Non-pigmented ciliary epithelial cell (primary cell): ENCODE data around the gene OPTN.
"Not testable (repeated sequence)": the region's sequence is repeated elsewhere in the genome, so short reads cannot be mapped to it uniquely, and the experiment has no call there.

Source experiments
- DNase-seq: peaks from one replicate; pipeline ENCODE4 v3.0.0-alpha.2; 2010; ENCODE audit warnings: low read depth

Gene OPTN

DNA sequence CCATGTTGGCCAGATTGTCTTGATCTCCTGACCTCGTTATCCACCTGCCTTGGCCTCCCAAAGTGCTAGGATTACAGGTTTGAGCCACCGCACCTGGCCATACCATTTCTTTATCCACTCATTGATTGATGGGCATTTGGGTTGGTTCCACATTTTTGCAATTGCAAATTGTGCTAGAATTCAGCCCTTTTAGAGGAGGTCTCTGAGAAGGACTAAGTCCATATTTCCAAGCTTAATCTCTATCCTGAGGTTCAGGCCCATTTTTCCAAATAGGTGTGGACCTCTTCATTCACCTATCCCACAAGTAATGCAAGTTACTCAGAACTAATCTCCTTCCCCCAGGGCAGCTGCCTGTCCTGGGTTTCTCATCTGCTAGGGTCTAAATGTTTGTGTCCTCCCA is 9.7 kb upstream of the OPTN start:
- no peak for DNase-seq

DNA sequence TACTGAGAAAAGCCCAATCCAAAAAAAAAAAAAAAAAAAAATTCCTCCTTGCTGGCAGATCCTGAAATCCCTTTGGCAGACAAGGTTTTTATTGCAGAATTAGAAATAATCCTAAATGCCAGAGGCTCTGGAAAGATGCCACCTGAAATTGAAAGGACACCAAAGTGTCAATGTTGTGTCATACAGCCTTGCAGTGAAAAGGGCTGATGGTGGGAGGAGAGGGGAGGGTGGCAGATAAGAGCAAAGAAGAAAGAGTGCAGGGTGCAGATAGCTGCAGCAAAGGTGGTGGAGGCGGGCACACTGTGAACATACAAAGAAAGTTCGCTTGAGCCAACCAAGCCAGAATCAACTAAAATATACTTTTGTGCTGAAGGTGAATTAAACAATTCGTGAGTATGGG is 8.2 kb upstream of the OPTN start:
- no peak for DNase-seq

DNA sequence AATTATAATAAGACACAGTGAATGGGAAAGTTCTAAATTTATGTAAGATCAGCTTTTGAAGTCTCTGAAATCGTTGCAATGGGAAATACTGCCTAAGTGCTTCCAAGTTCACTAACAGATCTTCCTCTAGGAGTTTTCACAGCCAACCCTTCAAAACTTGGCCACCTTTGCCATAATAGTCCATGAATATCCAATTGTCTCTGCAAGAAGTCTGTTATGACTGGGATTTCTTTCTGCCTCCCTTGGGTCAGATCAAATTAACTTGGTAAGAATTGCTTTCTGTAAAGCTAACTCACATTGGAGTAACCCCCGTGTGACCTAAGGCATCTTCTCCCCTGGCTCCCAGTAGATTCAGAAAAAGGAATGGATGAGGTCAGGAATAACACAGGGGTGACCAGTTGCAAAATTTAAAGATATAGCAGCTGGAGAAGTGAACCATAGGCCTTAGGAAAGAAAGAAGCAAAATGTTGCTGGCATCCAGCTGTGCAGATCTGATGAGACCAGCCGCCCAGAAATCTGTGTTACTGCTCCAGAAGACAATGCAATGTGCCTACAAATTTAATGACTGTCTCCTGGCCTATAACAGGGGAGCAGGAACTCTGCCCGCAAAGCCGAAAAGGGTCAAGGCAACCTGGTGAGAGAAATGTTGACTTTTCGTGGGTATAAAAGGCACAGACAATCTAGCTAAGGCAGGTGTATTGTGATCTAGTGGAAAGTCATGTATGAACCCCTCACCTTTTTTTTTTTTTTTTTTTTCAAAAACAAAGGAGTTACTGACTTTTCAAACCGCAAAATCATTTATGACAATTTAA is 7.5 kb upstream of the OPTN start:
- DNase-seq, result no peak

DNA sequence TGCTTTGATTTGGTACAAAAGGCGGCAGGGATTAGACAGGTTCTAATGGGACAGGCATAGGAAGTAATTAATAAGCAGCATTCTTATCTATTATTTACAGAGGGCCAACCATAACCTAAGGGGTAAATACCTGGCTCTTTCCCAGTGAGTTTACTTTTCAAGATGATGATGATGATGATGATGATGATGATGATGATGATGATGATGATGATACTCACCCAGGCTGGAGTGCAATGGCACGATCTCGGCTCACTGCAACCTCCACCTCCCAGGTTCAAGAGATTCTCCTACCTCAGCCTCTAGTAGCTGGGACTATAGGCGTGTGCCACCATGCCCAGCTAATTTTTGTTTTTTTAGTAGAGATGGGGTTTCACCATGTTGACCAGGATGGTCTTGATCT is 5.9 kb upstream of the OPTN start:
- DNase-seq, result not testable (repeated sequence)

DNA sequence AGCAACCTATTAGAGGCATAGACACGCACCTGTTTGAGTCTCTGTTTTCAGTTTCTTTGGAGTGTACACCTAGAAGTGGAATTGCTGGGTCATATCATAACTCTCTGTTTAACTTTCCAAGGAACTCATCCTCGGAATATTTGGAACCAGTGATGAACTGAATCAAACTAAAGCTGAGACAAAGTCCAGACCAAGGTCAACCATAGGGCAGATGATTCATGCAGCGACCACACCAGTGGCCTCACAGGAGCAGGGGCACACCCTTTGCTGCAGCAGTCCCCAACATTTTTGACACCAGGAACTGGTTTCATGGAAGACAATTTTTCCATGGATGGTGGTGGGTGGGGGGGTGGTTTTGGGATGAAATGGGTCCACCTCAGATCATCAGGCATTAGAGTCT is 4.9 kb upstream of the OPTN start:
- no peak for DNase-seq

DNA sequence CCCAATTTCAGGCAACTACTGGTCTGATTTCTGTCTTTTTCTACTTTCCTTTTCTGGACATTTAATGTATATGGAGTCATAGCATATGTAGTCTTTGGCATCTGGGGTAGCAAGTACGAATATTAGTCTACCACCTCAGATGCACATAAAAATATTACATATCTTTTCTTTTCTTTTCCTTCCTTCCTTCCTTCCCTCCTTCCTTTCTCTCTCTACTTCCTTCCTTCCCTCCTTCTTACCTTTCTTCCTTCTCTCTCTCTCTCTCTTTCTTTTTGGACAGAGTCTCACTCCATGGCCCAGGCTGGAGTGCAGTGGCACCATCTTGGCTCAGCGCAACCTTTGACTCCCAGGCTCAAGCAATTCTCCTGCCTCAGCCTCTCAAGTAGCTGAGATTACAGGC is 4.0 kb upstream of the OPTN start:
- DNase-seq, result no peak

DNA sequence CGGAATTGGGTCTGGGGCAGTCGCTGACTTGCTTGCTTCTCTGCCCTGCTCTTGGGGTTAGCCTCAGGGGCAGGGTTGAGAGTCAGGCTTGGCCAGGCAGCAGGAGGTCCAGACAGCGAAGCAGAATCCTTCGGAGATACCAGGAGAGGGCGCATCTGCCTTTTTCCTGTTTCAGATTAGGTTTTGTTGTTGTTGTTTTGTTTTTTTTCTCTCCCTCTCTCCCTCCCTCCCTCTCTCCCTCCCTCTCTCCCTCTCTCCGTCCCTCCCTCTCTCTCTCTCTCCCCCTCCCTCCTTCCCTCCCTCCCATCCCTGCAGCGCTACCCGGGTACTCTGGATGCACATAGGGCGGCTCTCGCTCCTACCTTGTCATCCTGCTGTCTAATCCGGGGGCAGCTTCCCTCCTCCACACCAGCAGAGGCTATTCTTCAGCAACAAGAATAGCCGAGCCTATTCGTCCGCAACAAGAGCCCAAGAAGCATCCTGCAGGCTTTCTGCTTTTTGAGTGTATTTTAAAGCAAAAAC is 758 bp upstream of the OPTN start:
- no peak for DNase-seq

DNA sequence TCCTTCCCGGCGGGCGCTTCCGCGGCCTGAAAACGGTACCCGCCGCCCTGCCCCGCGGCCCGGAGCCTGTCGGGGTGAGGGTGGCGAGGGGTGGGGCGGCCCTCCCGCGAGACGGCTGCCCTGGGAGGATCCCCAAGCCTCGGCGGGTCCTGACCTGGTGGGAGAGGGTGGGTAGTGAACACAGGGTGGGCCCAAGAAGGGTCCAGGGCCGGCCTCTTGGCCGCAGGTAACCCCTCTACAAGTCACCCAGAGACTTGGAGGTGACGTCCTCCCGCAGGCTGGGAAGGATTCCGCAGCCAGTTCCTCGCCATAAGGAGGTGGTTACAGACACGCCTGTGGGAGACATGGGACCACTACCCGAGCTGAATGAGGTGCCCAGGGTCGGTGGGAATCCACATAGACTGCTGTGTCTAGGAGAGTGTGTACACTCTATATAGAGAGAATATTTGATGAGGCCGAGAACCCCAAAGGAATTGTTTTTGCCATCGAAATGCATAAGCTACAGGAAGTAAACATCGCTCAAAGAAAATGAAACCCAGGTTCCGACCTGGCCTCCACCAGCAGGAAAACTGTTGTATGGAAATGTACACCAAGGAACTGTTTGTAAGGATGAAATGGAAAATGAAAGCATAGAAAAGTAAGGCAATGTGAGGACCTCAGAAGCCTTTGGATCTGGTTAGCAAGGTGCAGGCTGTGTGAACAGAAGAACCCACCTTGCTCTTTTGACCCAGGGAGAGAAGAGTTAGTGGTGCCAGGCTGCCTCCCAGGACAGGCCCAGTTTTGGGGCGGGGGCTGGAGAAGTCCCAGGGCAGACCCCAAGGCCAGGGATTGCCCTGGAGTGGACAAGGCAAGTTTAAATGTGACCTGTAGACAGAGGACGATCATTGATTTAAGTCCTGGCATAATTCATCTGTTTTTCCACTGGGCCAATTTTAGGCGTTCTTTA is 659 bp downstream of the OPTN start:
- no peak for DNase-seq

DNA sequence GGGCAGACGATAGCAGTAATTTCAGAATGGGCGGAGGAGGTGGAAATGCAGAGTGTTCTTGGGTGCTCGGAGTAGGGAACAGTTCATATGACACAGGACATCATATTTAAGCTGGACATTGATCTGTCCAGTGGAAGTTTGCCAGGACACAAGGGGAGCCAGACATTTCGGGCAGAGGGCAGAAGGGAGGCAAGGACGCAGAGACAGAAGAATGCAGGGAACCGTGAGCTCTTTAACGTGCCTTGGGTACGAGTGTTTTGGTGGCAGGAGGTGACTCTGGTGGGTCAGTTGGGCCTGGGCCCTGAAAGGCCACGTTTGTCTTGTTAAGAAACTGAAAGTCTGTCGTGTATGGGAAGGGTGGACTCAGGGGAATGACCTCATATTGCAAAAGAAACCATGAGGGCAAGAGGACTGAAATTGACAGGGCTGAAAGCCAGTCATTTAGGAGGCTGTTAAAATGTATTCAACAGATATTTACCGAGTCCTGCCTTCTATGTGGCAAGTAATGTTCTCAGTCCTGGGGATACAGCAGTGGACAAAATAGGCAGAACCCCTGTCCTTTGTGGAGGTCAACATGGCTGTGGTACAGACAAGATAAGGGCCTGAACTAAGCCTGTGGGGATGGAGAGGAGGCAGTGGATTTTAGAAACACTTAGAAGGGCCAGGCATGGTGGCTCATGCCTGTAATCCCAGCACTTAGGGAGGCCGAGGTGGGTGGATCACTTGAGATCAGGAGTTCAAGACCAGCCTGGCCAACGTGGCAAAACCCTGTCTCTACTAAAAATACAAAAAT is 2.2 kb downstream of the OPTN start:
- no peak for DNase-seq

DNA sequence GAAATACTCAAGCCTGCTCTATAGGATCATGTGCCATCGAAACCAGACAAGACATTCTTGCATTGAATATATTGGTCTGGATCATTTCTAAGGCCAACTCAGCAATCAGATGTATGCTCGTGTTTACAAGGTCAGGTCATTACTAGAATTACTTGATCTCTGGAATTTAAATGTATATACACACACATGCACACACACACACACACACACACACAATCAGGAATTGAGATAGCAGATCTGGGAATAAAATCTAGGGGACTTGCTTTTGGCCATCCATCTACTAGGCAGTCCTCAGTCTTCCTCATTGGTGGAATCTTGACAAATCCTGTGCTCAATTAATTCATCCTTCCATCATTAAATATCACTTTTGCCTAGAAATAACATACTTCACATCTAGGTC is 3.6 kb downstream of the OPTN start:
- DNase-seq, result no peak

DNA sequence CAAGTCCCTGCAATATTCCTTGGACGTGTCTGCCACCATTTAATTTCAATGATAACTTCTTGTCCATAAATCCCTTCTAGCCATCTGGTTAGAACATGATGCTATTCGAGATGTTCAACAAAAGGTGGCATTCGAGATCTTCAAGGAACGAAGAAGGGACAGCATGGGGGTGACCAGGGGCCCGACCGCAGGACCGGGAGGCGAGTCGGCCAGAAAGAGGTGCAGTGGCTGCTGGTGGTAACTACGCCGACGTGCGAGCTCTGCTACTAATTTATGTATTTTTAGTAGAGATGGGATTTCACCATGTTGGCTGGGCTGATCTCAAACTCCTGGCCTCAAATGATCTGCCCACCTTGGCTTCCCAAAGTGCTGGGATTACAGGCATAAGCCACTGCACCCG is 4.7 kb downstream of the OPTN start:
- DNase-seq, result no peak

DNA sequence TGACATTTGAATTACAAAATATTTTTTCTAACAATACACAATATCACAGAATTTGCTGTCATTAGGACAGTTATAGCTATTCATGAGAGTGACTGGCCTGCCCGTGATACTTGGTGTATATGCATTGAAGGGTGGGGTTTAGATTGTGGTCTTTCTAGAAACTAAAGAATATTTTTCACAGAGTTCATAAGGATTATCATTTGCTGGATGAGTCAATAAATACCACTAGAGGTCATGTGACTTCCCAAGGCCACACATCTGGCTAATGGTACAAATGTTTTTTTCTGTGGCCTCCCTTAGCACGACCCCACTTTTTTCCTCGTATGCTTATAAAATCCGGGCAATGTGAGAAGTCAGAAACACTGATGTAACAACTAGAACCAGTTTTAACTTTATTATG is 5.2 kb downstream of the OPTN start:
- no peak for DNase-seq

DNA sequence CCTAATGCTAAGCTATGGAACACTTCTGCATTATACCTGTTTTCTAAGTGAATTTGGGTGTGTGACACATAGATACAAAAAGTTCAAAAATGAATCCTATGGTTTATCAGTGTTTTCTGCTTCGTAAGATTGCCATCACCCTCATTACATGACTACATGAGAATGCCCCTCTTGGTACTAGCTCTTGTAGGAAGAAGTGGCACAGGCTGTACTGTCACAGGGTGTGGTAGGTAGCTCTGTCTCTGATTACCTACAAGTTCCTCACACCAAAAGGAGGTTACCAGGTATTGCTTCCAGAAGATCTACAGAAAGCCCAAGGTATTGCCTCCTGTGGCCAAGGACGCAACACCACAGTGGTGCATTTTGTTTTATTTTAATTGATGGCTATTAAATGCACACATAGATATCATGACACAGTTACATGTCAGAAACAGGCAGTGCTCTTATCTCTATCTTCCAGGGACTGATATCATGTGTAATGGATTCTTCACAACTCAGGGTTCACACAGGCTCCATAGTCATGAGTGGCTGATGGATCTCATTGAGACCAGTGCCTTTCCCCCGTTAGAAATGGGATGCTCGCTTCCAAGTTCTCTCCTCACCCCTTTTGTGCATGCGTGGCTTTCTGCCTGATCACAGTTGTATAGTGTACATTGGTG is 6.6 kb downstream of the OPTN start:
- no peak for DNase-seq

DNA sequence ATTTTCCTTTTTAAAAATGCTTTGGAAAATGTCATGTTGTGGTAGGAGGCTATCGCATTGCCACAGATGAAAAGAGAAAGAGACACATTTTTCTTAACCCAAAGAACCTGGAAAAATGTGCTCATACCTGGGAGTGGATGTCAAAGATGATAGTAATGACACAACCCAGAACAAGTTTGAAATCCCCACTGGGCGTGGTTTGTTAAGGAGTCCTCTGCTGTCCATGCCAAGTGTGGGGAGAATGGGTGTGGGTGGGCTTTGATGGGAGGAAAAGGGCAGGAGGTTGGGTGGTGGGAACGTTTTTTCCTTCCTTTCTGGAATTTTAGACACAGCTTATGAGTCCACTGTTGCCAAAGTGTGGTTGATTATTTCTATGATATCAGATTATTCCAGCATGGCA is 10.9 kb downstream of the OPTN start:
- DNase-seq, result no peak

DNA sequence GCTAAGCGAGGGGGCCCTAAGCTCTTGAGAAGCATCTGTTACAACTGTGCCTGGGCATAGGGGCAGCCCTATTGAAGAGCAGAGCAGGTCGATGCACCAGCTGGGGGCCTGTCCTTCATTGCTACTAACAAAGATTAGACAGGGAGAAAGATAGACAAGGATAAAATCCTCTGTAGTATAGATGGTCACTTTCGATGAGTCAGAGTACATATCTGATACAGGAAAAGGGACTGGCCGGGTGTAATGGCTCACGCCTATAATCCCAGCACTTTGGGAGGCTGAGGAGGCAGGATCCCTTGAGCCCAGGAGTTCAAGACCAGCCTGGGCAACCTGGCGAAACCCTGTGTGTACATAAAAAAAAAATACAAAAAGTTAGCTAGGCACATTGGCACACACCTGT is 13.6 kb downstream of the OPTN start:
- no peak for DNase-seq

DNA sequence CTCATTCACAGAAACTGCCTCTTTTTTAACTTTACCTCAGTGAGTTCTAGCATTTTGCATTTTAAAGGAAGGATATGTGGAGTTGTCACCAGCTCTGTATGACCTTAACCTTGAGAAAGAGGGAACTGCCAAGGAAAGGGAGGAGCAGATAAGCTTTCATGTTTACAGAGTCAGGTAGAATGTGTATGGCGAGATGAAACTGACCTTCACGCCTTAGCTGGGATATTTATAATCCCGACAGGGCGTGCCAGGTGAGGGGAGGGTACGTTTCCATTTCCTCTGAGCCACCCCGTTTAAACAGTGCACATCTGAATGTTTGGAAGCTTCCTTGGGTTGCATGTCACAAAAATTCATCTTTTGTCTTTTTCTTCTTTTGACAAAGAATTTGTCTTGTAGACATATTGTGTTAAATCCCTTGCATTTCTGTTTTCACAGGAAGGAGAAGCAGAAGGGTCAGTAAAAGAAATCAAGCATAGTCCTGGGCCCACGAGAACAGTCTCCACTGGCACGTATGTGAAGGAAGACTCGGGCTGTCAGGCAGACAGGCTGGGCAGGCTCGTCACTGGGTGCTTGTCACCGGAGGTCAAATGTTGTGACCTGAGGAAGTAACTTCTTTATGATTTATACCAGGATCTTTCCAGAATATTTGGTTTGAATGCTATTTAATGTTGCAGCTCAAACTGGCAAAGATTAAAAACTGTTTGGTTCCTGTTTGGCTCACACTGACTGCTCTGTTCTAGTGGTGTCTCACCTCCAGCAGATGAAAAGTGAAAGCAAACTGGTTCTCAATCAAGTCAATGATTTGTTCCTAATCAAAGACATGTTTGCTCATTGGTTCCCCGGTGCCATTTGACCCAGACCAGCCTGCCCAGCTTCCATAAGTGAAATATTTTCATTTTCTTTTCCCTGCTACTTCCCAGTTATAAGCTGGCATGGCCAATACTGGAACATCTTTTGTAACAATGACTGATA is 16.2 kb downstream of the OPTN start:
- no peak for DNase-seq

DNA sequence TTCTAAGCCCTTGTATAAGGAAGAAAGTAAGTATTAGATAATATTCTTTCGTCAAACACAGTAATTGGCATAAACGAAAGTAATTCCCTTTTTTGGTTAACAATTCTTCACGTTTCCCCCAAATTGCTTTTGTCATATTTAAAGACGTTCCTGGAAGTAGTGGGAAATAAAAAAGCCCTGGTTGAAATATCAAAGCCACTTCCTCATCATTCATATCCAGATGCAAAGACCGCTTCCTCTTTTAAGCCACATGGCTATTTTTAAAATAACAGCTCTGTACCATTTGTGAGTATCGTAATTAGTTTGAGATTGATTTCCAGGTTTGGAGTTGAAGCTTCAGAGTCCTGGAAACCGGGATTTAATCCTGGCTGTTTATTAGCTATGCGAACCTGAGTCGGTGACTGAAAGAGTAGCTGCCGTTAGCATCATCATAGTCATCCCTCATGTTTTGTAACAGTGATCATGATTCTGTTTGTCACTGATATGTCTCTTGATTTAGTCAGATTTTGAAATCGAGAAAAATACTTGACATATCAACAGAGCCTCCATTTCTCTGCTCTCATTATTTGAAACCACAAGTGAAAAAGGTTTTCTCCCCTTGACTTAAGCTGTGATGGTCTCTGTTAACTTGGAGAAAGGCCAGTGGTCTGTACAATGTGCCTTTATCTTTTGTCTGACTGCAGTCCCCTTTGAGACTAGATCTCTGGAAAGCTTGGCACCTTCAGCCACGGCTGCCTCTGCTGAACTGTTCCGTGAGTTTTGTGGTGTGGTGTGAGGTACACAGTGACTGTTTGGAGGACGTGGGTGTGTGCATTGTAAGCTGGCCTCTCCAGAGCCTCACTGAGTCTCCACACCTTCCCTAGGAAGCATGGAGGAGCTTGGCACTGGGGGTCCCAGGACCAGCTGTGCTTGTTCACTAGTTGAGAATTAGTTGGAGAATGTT is 18.1 kb downstream of the OPTN start:
- no peak for DNase-seq

DNA sequence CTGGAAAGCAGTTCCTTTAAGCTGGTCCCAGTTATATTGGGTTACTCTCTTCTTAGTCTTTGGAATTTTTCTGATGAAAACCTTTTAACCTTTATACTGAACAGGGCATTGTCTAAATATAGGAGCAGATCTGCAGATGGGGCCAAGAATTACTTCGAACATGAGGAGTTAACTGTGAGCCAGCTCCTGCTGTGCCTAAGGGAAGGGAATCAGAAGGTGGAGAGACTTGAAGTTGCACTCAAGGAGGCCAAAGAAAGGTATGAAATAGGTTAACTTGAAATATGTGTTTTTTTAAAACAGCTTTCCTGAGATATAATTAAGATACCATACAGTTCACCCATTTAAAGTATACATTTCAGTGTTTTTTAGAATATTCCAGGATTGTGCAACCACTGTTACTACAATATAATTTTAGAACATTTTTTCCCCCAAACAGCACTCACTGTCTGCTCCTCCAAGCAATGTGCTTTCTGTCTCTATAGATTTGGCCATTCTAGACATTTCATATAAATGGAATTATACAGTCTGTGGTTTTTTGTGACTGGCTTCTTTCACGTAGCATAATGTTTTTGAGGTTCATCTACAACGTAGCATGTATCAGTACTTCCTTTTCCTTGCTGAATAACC is 18.9 kb downstream of the OPTN start:
- DNase-seq, result no peak
